H1 (cell line): Measurements from ENCODE around the gene KIDINS220.

ENCODE experiments used
- CREB1 ChIP-seq: IDR thresholded peaks from 2 replicates; pipeline ENCODE4 v1.6.1; 2012; ENCODE audit warnings: inconsistent platforms
- EP300 ChIP-seq, 2 experiments: IDR thresholded peaks; 1 replicate in 1 of 2; 2 replicates in 1 of 2; pipeline ENCODE4 v1.6.1; 2011 to 2012; ENCODE audit warnings: low read depth in 2 of 2, low read length in 2 of 2, mild to moderate bottlenecking in 2 of 2, borderline replicate concordance in 1 of 2, inconsistent platforms in 1 of 2, moderate library complexity in 1 of 2
- EZH2 ChIP-seq: fragments of 200-600 bp; sonication (generic); IDR thresholded peaks from 2 replicates; pipeline ENCODE4 v1.7.1; 2012; ENCODE audit warnings: low read depth, mild to moderate bottlenecking, moderate library complexity, low read length, inconsistent platforms; ENCODE audit not compliant: severe bottlenecking
- POLR2A ChIP-seq, 2 experiments: IDR thresholded peaks; 1 replicate in 1 of 2; 2 replicates in 1 of 2; pipeline ENCODE4 v1.6.1; 2011; ENCODE audit warnings: low read depth in 2 of 2, low read length in 2 of 2, mild to moderate bottlenecking in 2 of 2; ENCODE audit errors: control extremely low read depth in 1 of 2
- RFX5 ChIP-seq: IDR thresholded peaks from 2 replicates; pipeline ENCODE4 v1.6.1; 2011; ENCODE audit warnings: low read depth, low read length, improper control_type of control experiment, borderline replicate concordance
- SRF ChIP-seq: IDR thresholded peaks from 2 replicates; pipeline ENCODE4 v1.6.1; 2011; ENCODE audit warnings: mild to moderate bottlenecking, low read depth, low read length, moderate library complexity
- TF ChIP-seq, protein P1 (sequence below), 3 experiments: IDR thresholded peaks; 1 replicate in 2 of 3; 2 replicates in 1 of 3; pipeline versions ENCODE4 v1.5.1 to v1.6.1; 2011; ENCODE audit warnings: low read length in 3 of 3, mild to moderate bottlenecking in 3 of 3, inconsistent platforms in 2 of 3, low read depth in 1 of 3, moderate library complexity in 1 of 3; ENCODE audit not compliant: insufficient read depth in 1 of 3; ENCODE audit errors: control extremely low read depth in 1 of 3

DNA sequence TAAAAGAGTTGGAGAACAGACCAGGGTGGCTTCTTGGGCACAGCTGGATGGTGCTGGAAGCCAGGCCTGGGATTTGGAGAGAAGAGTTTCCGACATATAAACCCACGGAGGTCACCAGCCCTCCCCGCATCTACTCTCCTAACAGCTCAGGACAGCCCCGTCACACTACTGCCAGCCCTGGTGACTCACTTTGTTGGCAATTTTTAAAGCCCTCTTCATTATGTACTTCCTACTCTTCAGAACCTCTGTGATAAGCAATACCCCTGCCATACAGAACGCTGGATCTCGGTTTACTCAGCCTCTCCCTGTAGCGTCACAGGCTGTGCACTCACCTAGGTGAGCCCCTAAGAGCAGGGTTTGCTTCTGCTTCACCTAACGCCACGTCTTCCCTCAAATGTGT, 107.5 kb downstream of the KIDINS220 start:
- TF ChIP-seq, protein P1, sequence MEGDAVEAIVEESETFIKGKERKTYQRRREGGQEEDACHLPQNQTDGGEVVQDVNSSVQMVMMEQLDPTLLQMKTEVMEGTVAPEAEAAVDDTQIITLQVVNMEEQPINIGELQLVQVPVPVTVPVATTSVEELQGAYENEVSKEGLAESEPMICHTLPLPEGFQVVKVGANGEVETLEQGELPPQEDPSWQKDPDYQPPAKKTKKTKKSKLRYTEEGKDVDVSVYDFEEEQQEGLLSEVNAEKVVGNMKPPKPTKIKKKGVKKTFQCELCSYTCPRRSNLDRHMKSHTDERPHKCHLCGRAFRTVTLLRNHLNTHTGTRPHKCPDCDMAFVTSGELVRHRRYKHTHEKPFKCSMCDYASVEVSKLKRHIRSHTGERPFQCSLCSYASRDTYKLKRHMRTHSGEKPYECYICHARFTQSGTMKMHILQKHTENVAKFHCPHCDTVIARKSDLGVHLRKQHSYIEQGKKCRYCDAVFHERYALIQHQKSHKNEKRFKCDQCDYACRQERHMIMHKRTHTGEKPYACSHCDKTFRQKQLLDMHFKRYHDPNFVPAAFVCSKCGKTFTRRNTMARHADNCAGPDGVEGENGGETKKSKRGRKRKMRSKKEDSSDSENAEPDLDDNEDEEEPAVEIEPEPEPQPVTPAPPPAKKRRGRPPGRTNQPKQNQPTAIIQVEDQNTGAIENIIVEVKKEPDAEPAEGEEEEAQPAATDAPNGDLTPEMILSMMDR (IDR thresholded peaks at IDR 0.05; ENCODE audit: control extremely low read depth in 1 of 3, insufficient read depth in 1 of 3, low read depth in 1 of 3, low read length in 3 of 3): no peak
- TF ChIP-seq SRF: no peak
- TF ChIP-seq EZH2: no peak
- TF ChIP-seq RFX5: no peak
- no peak for TF ChIP-seq EP300 (IDR thresholded peaks at IDR 0.05; ENCODE audit: borderline replicate concordance in 1 of 2, low read depth in 2 of 2, low read length in 2 of 2)
- no peak for TF ChIP-seq CREB1
- TF ChIP-seq POLR2A (IDR thresholded peaks at IDR 0.05; ENCODE audit: control extremely low read depth in 1 of 2, low read depth in 2 of 2, low read length in 2 of 2): no peak
